Measurements from ENCODE around the gene SIGLEC15.

SIGLEC15 gene

GRCh38 chr18:45783097-45784075, 42.1 kb upstream of the SIGLEC15 start:
- TF ChIP-seq ESRRG (CRISPR knock-in tag; IDR thresholded peaks at IDR 0.05): no peak
- TF ChIP-seq SNAI2 (CRISPR knock-in tag; IDR thresholded peaks at IDR 0.05): no peak
- TF ChIP-seq, protein P1, sequence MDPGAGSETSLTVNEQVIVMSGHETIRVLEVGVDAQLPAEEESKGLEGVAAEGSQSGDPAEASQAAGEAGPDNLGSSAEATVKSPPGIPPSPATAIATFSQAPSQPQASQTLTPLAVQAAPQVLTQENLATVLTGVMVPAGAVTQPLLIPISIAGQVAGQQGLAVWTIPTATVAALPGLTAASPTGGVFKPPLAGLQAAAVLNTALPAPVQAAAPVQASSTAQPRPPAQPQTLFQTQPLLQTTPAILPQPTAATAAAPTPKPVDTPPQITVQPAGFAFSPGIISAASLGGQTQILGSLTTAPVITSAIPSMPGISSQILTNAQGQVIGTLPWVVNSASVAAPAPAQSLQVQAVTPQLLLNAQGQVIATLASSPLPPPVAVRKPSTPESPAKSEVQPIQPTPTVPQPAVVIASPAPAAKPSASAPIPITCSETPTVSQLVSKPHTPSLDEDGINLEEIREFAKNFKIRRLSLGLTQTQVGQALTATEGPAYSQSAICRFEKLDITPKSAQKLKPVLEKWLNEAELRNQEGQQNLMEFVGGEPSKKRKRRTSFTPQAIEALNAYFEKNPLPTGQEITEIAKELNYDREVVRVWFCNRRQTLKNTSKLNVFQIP (CRISPR knock-in tag; IDR thresholded peaks at IDR 0.05; ENCODE audit: borderline replicate concordance, low read depth): no peak
- no peak for TF ChIP-seq ARNTL (CRISPR knock-in tag; IDR thresholded peaks at IDR 0.05; ENCODE audit: borderline replicate concordance, low read depth)
- no peak for TF ChIP-seq ZC3H10 (CRISPR knock-in tag; IDR thresholded peaks at IDR 0.05)
- ATAC-seq: peak; percentile 96

- TF ChIP-seq ARNTL (CRISPR knock-in tag; IDR thresholded peaks at IDR 0.05; ENCODE audit: borderline replicate concordance, low read depth): no peak
- no peak for TF ChIP-seq ZNF8 (CRISPR knock-in tag; IDR thresholded peaks at IDR 0.05)
- ATAC-seq: no peak
Measured at GRCh38 chr18:45785134-45785533, 40.3 kb upstream of the SIGLEC15 start.

DNA sequence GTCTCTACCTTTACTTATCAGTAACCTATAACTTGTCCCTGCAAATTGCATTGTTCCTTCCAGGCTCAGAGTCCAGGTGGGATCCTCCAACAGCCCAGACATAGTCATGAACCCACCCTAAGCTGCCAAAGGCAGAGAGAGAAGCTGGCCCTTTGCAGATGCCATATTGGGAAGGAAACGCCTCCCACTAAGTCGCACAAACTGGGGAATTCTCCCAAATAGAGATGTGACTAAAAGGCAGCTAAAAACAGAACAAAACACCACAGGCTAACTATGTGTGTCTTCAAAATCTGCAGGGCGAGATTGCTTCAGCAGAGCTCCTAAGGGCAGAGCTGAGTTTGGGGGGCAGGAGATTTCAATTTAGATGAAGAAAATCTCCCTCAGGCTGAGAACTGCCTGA, 38.5 kb upstream of the SIGLEC15 start:
- no peak for ATAC-seq
- TF ChIP-seq ZFP3 (CRISPR knock-in tag; IDR thresholded peaks at IDR 0.05): no peak
- no peak for TF ChIP-seq PPARA (CRISPR knock-in tag; IDR thresholded peaks at IDR 0.05; ENCODE audit: borderline replicate concordance)
- no peak for TF ChIP-seq ESRRG (CRISPR knock-in tag; IDR thresholded peaks at IDR 0.05)
- TF ChIP-seq, protein P2, sequence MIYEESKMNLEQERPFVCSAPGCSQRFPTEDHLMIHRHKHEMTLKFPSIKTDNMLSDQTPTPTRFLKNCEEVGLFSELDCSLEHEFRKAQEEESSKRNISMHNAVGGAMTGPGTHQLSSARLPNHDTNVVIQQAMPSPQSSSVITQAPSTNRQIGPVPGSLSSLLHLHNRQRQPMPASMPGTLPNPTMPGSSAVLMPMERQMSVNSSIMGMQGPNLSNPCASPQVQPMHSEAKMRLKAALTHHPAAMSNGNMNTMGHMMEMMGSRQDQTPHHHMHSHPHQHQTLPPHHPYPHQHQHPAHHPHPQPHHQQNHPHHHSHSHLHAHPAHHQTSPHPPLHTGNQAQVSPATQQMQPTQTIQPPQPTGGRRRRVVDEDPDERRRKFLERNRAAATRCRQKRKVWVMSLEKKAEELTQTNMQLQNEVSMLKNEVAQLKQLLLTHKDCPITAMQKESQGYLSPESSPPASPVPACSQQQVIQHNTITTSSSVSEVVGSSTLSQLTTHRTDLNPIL (CRISPR knock-in tag; IDR thresholded peaks at IDR 0.05; ENCODE audit: low read depth): no peak
- no peak for TF ChIP-seq ZC3H10 (CRISPR knock-in tag; IDR thresholded peaks at IDR 0.05)
- TF ChIP-seq ZNF8 (CRISPR knock-in tag; IDR thresholded peaks at IDR 0.05): no peak
- no peak for TF ChIP-seq ZFP30 (CRISPR knock-in tag; IDR thresholded peaks at IDR 0.05)
- TF ChIP-seq ZNF565 (CRISPR knock-in tag; conservative IDR thresholded peaks at IDR 0.05; ENCODE audit: low read depth): no peak

DNA sequence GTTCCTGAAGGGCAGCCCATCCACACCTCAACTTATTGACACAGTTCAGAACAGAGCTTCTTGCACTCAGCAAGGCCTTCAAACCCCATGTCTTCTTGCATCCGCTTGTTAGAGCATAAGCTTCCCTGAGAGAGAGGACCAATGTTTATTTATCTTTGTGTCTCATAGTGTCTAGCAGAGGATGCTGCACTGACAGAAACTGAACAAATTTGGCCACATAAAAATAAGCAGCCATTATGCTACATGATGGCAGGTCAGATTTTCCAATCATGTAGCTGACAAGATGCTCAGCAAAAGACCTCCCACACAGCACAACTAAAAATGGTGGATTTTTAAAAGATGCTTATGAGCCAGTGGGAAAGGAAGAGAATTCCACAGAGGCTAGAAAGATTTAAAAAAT, 38.1 kb upstream of the SIGLEC15 start:
- ATAC-seq: no peak
- no peak for TF ChIP-seq ZNF565 (CRISPR knock-in tag; conservative IDR thresholded peaks at IDR 0.05; ENCODE audit: low read depth)
- TF ChIP-seq RARB (CRISPR knock-in tag; IDR thresholded peaks at IDR 0.05): no peak
- TF ChIP-seq, protein P3, sequence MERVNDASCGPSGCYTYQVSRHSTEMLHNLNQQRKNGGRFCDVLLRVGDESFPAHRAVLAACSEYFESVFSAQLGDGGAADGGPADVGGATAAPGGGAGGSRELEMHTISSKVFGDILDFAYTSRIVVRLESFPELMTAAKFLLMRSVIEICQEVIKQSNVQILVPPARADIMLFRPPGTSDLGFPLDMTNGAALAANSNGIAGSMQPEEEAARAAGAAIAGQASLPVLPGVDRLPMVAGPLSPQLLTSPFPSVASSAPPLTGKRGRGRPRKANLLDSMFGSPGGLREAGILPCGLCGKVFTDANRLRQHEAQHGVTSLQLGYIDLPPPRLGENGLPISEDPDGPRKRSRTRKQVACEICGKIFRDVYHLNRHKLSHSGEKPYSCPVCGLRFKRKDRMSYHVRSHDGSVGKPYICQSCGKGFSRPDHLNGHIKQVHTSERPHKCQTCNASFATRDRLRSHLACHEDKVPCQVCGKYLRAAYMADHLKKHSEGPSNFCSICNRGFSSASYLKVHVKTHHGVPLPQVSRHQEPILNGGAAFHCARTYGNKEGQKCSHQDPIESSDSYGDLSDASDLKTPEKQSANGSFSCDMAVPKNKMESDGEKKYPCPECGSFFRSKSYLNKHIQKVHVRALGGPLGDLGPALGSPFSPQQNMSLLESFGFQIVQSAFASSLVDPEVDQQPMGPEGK (CRISPR knock-in tag; IDR thresholded peaks at IDR 0.05; ENCODE audit: borderline replicate concordance): no peak
- TF ChIP-seq ZNF70 (CRISPR knock-in tag; IDR thresholded peaks at IDR 0.05): no peak
- no peak for TF ChIP-seq BACH2 (CRISPR knock-in tag; IDR thresholded peaks at IDR 0.05; ENCODE audit: borderline replicate concordance)
- TF ChIP-seq ARNTL (CRISPR knock-in tag; IDR thresholded peaks at IDR 0.05; ENCODE audit: borderline replicate concordance, low read depth): no peak
- TF ChIP-seq, protein P2 (CRISPR knock-in tag; IDR thresholded peaks at IDR 0.05; ENCODE audit: low read depth): no peak
- TF ChIP-seq TCF4 (CRISPR knock-in tag; IDR thresholded peaks at IDR 0.05; ENCODE audit: borderline replicate concordance): no peak
- no peak for TF ChIP-seq GLIS3 (CRISPR knock-in tag; IDR thresholded peaks at IDR 0.05)
- TF ChIP-seq OSR1 (CRISPR knock-in tag; IDR thresholded peaks at IDR 0.05): no peak
- TF ChIP-seq PPARA (CRISPR knock-in tag; IDR thresholded peaks at IDR 0.05; ENCODE audit: borderline replicate concordance): no peak
- no peak for TF ChIP-seq TOX (CRISPR knock-in tag; IDR thresholded peaks at IDR 0.05; ENCODE audit: borderline replicate concordance)
- TF ChIP-seq, protein P1 (CRISPR knock-in tag; IDR thresholded peaks at IDR 0.05; ENCODE audit: borderline replicate concordance, low read depth): no peak
- TF ChIP-seq ZFP30 (CRISPR knock-in tag; IDR thresholded peaks at IDR 0.05): no peak
